KMS-11 (cell line): ENCODE data around the gene RNF150.
A peak's percentile ranks its signal among the peaks of the same experiment; 100 is the strongest.

Source experiments
- H2AFZ ChIP-seq: fragments of 200-600 bp; sonication (generic); 2 replicates; pipeline ENCODE4 v1.6.1; 2016; ENCODE audit warnings: antibody characterized with exemption, mixed run types, low read depth
- H3K27ac ChIP-seq: fragments of 200-600 bp; sonication (generic); 2 replicates; pipeline ENCODE4 v1.6.1; 2016; ENCODE audit warnings: mild to moderate bottlenecking, mixed run types
- H3K27me3 ChIP-seq: fragments of 200-600 bp; sonication (generic); 2 replicates; pipeline ENCODE4 v1.6.1; 2017; ENCODE audit warnings: mild to moderate bottlenecking, low read depth, mixed run types, moderate library complexity; ENCODE audit not compliant: insufficient read depth
- H3K36me3 ChIP-seq: fragments of 200-600 bp; sonication (generic); 2 replicates; pipeline ENCODE4 v1.6.1; 2017; ENCODE audit warnings: mild to moderate bottlenecking, mixed run types; ENCODE audit not compliant: insufficient read depth
- H3K4me1 ChIP-seq: fragments of 200-600 bp; sonication (generic); 2 replicates; pipeline ENCODE4 v1.6.1; 2016; ENCODE audit warnings: mild to moderate bottlenecking, low read depth, mixed run types; ENCODE audit not compliant: poor library complexity, severe bottlenecking
- H3K4me2 ChIP-seq: fragments of 200-600 bp; sonication (generic); 2 replicates; pipeline ENCODE4 v1.7.0; 2016; ENCODE audit warnings: mild to moderate bottlenecking, mixed run types
- H3K4me3 ChIP-seq: fragments of 200-600 bp; sonication (generic); IDR thresholded peaks from 2 replicates; pipeline ENCODE4 v1.6.1; 2017; ENCODE audit warnings: low read depth, low read length, mixed read lengths; ENCODE audit not compliant: insufficient read depth
- H3K79me2 ChIP-seq: fragments of 200-600 bp; sonication (generic); 2 replicates; pipeline ENCODE4 v1.6.1; 2016; ENCODE audit warnings: low read depth, mixed run types; ENCODE audit not compliant: insufficient read depth
- H3K9ac ChIP-seq: fragments of 200-600 bp; sonication (generic); 2 replicates; pipeline ENCODE4 v1.6.1; 2016; ENCODE audit warnings: mild to moderate bottlenecking, mixed run types
- H4K20me1 ChIP-seq: fragments of 200-600 bp; sonication (generic); 2 replicates; pipeline ENCODE4 v1.6.1; 2016; ENCODE audit warnings: mild to moderate bottlenecking, mixed run types; ENCODE audit not compliant: insufficient read depth
- CTCF ChIP-seq: fragments of 200-600 bp; sonication (generic); conservative IDR thresholded peaks from 2 replicates; pipeline ENCODE4 v1.6.1; 2017; ENCODE audit warnings: low read depth, mild to moderate bottlenecking, antibody characterized with exemption, low read length, moderate library complexity, mixed read lengths

The RNF150 gene

DNA sequence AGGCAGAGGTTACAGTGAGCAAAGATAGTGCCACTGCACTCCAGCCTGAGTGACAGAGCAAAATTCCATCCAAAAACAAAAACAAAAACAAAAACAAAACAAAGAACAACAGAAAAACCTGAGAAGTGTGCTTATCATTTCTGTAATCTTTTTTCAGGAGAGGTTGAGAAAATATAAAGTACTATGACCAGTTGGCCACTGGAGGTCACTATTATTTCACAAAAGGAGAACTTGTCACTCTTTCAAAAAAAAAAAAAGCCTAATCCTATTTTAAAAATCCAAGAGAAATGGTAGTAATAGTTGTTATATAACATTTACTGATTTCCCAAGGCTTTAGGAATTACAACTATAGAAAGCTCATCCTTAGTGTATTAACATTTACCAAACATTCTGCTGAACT is 24.9 kb upstream of the RNF150 start:
- TF ChIP-seq CTCF = peak; percentile 80
- H3K27ac ChIP-seq = no peak overlapping the region
- no peaks in the 10 kb centered on the region for H3K79me2 ChIP-seq
- no peaks in the 10 kb centered on the region for H4K20me1 ChIP-seq
- no peak overlapping the region for H2AFZ ChIP-seq
- H3K27me3 ChIP-seq = no peaks in the 10 kb centered on the region
- no peaks in the 10 kb centered on the region for H3K4me1 ChIP-seq
- H3K36me3 ChIP-seq = no peaks in the 10 kb centered on the region
- no peak overlapping the region for H3K9ac ChIP-seq
- H3K4me2 ChIP-seq = no peak overlapping the region
- H3K4me3 ChIP-seq = no peak overlapping the region

DNA sequence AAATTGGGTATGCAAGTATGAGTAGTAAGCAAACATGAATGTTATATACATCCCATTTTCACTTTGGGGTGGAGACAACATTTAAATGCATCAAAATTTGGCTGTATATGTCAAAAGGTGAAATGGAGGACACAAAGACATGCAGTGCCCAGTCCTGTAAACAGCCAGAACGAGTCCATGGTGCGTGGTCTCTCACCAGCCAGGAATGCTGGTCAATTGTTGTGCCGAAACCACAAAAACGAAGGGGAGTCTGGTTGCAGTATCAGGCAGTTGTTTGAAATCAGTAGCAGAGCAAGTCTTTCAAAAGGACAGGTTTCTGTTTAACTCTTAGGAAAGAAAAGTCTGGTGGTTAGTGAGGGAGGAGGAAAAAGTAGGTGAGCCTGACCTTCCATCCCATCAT is 22.3 kb upstream of the RNF150 start:
- no peak overlapping the region for H3K4me3 ChIP-seq
- H3K79me2 ChIP-seq = no peaks in the 10 kb centered on the region
- H3K4me1 ChIP-seq = no peaks in the 10 kb centered on the region
- H3K9ac ChIP-seq = no peak overlapping the region
- H3K36me3 ChIP-seq = no peaks in the 10 kb centered on the region
- no peak for TF ChIP-seq CTCF
- no peak overlapping the region for H3K27ac ChIP-seq
- no peaks in the 10 kb centered on the region for H4K20me1 ChIP-seq
- no peak overlapping the region for H2AFZ ChIP-seq
- no peaks in the 10 kb centered on the region for H3K27me3 ChIP-seq
- H3K4me2 ChIP-seq = no peak overlapping the region

DNA sequence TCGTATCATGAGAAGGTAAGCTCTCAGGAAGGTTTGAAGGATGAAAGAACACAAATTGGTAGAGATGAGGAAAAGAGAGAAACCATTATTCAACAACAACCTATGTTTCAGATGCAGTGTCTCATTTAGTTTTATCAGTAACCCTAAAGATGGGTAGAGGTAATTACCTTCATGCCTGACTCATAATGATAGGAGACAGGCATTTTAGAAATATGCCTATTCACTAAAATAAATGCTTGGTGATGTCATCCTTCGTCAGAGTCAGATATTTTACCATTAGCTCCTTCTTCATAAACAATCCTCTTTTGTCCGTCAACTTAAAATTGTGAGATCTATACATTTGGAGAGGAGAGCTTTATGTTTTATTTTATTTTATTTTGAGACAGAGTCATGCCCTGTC is 21.5 kb upstream of the RNF150 start:
- no peak for TF ChIP-seq CTCF
- Histone ChIP-seq H3K4me1 (no peaks in the 10 kb centered on the region), H3K27me3 (no peaks in the 10 kb centered on the region)

GRCh38 chr4:141153751-141154510 is 20.7 kb upstream of the RNF150 start:
- no peak for TF ChIP-seq CTCF
- H3K79me2 ChIP-seq = no peaks in the 10 kb centered on the region
- no peaks in the 10 kb centered on the region for H4K20me1 ChIP-seq
- H3K9ac ChIP-seq = no peak overlapping the region
- no peak overlapping the region for H2AFZ ChIP-seq
- no peak overlapping the region for H3K27ac ChIP-seq
- no peak overlapping the region for H3K4me3 ChIP-seq
- H3K4me2 ChIP-seq = no peak overlapping the region
- H3K36me3 ChIP-seq = no peaks in the 10 kb centered on the region
- H3K27me3 ChIP-seq = no peaks in the 10 kb centered on the region
- no peaks in the 10 kb centered on the region for H3K4me1 ChIP-seq

More for the DNA sequence above, 21.5 kb upstream of the RNF150 start:
- Histone ChIP-seq H2AFZ (no peak overlapping the region), H4K20me1 (no peaks in the 10 kb centered on the region), H3K36me3 (no peaks in the 10 kb centered on the region), H3K4me3 (no peak overlapping the region), H3K4me2 (no peak overlapping the region), H3K27ac (no peak overlapping the region), H3K79me2 (no peaks in the 10 kb centered on the region), H3K9ac (no peak overlapping the region)
